Neuron (in vitro differentiated cells): ENCODE data around the gene TRIM66.

Experiments used
- H2AFZ ChIP-seq: one replicate; pipeline ENCODE4 v1.6.1; 2013; ENCODE audit warnings: low read depth, mild to moderate bottlenecking, inconsistent platforms, low read length, moderate library complexity
- H3K27me3 ChIP-seq: one replicate; pipeline ENCODE4 v1.6.1; 2013; ENCODE audit warnings: low read length; ENCODE audit not compliant: insufficient read depth
- H3K36me3 ChIP-seq: one replicate; pipeline ENCODE4 v1.6.1; 2013; ENCODE audit warnings: low read length; ENCODE audit not compliant: insufficient read depth
- H3K4me1 ChIP-seq: one replicate; pipeline ENCODE4 v1.6.1; 2013; ENCODE audit warnings: low read length; ENCODE audit not compliant: insufficient read depth
- H3K4me3 ChIP-seq: 2 replicates; pipeline ENCODE4 v1.5.1; 2013; ENCODE audit warnings: mild to moderate bottlenecking, low read length, moderate library complexity
- H3K9me3 ChIP-seq: one replicate; pipeline ENCODE4 v1.6.1; 2013; ENCODE audit warnings: low read length

Gene TRIM66

DNA sequence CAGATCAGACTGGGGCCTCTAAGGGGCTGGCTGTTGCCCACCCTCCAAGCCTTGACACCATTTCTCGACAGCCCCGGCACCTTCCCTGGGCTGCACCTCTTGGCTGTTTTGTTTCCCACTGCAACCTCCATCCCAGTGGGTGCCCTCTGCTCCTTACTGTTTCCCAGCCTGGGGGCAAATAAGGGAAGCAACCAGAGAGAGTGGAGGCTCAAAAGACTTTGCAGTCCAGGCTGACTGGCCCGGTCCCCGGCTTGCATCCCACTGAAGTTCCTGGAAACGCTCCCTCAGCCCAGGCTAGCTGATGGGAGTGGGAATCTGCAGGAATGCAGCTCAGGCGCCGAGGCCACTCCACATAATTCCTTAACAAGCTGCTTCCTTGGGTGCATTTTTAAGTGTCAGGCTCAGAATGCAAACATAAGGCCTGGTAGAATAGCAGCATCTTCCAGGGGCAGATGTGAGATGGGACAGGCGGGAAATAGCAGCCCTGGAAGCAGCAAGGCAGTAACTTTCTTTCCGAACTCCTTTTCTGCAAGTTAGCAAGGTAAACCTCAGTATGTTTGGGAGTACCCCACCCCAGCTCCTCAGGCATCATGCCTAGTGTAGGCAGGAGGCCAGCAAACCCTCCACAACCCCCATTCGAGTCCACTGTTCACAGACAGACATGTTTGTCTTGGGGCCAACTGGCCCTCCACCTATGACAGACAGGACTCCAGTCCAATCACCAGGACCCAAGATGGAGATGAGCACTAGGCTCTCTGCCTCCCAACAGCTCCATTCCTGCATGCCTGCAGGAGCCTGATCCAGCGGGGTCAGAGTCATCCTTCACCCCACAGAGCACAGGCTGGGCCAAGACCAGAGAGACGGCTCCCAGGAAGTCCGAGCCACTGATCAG, 39.4 kb upstream of the TRIM66 start:
- peaks cover 10% of the 10 kb centered on the region for H3K4me1 ChIP-seq
- H3K36me3 ChIP-seq: peaks cover 17% of the 10 kb centered on the region
- no peaks in the 10 kb centered on the region for H3K27me3 ChIP-seq
- H3K4me3 ChIP-seq: no peak overlapping the region
- H2AFZ ChIP-seq: no peak overlapping the region
- no peaks in the 10 kb centered on the region for H3K9me3 ChIP-seq

DNA sequence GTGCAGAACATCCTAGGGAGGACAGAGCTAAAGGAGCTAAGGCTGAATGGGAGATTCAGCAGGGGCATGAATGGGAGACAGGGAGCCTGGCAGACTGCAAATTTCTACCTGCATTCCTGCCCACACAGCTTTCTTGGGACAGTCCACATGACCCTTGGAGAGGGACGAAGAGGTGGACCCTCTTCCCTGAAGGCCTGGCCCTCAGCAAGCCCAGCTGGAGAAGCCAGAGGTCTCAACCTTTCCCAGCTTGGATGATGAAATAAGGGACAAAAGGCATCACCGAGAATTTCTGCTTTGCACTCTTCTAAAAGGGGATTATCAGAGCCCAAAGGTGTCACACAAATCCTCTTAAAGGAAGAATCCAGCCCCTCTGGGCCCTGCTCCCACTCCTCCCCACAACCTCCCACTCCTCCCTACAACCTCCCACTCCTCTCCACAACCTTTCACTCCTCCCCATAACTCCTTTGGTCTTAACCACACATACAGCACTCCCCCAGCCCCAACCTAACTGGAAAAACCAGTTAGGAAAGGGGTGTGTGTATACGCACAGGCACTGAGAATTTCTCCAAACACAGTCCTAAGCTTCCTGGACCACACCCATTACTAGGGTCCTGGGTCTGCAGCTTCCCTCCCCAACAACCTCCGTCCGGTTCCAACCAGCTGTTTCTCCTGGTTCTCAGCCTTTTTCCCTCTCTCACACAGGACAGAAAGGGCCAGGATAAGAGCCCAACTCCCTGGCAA, 38.6 kb upstream of the TRIM66 start:
- Histone ChIP-seq H3K9me3 (no peaks in the 10 kb centered on the region), H3K27me3 (no peaks in the 10 kb centered on the region), H3K36me3 (peaks cover 19% of the 10 kb centered on the region), H2AFZ (no peak overlapping the region), H3K4me1 (peaks cover 10% of the 10 kb centered on the region), H3K4me3 (no peak overlapping the region)

DNA sequence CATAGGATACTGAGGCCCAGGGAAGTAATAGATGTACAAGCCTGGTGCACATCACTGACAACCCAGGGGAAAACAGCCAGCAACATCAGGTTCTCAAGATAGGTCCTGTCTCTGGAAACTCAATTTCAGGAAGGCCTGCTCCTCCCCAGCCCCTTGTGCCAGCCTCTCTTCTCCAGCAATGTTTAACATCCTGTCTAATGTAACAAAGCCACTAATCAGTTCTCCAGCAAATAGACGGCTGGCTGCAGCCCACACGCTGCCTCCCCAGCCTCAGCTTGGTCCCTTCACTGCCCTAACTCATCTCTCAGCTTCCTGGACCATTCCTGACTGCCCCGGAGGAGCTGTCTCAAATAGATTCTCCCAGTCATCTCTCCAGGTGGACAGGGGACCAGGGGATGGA, 37.9 kb upstream of the TRIM66 start:
- peaks cover 10% of the 10 kb centered on the region for H3K4me1 ChIP-seq
- H3K4me3 ChIP-seq: no peak overlapping the region
- no peaks in the 10 kb centered on the region for H3K27me3 ChIP-seq
- H3K36me3 ChIP-seq: peaks cover 19% of the 10 kb centered on the region
- H3K9me3 ChIP-seq: no peaks in the 10 kb centered on the region
- H2AFZ ChIP-seq: no peak overlapping the region

DNA sequence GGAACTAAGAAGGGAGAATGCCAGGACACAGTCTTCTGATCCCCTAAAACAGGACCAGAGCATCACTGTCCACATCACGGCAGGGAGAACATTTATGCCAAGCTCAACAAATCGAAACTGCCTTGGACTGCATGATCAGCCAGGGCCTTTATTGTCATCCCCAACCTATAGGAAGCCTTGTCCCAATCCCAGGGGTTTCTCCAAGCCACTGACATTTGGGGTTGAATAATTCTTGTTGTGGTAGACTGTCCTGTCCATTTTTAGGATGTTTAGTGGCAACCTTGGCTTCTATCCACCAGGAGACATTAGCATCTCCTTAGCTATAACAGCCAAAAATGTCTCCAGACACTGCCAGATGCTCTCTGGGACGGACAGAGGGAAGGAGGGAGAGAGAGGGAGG, 37.3 kb upstream of the TRIM66 start:
- Histone ChIP-seq H3K36me3 (peaks cover 24% of the 10 kb centered on the region), H3K27me3 (no peaks in the 10 kb centered on the region), H3K4me3 (no peak overlapping the region), H3K9me3 (no peaks in the 10 kb centered on the region), H2AFZ (no peak overlapping the region), H3K4me1 (peaks cover 10% of the 10 kb centered on the region)

DNA sequence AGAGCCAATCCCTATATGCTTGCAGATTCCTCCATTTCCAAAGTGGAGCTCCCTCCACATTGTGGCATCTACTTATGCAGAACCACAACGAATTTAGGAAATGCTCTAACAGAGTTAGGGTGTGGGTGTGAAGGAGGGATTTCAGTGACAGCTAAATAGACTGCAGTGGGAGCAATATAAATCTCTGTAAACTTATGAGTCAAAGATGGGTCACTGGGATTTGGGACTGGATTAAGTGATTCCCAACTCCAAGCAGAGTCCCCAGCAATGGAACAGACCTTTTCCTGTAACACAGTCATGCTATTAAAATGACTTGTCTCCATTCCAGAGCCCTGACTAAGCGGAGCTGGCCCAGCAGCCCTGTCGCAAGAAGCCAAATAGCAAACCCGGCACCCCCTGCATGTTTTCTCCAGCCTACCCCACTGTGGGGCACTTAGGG, 36.8 kb upstream of the TRIM66 start:
- Histone ChIP-seq H3K4me3 (no peak overlapping the region), H3K9me3 (no peaks in the 10 kb centered on the region), H2AFZ (no peak overlapping the region), H3K27me3 (no peaks in the 10 kb centered on the region), H3K4me1 (peaks cover 10% of the 10 kb centered on the region), H3K36me3 (peaks cover 29% of the 10 kb centered on the region)

DNA sequence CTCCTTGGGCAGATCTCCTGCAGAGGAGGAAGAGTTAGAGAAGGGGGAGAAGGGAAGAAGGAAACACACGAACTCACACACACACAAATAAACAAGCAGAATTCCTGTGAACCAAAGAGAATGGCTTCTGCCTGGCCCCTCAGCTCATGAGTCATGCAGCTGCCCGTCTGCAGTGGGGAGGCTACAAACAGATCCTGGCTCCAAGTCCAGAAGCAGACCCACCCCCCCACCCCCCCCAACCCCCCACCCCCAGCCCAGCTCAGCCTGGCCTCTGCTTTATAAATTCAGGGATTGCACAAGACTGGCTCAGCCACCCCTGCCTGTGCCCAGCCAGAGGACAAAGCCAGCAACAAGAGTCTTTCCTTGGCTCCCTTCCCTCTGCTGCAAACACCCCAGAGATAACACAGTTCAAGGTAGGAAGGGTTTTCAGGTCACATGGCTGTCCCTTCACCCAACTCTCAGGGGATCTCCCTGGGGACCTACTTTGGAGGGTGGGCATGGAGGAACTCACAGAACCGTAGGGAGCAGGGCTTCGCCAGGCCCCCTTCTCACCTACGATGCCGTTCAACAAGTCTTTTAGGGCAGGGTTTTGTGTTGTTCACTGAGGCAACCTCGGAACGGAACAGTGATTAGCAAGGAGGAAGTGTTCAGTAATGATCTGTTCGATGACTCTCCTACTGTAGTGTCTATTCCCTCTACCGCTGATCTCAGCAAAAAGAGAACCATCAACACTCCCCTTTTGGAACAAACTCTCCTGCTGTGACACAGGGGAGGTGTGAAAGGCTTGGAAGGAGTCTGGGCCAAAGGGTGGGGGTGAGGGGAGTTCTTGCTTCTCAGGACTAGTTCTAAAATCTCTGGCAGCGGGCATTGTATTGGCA, 35.6 kb upstream of the TRIM66 start:
- Histone ChIP-seq H3K27me3 (no peaks in the 10 kb centered on the region), H3K4me3 (no peak overlapping the region), H3K9me3 (no peaks in the 10 kb centered on the region), H2AFZ (no peak overlapping the region), H3K36me3 (peaks cover 35% of the 10 kb centered on the region), H3K4me1 (peaks cover 10% of the 10 kb centered on the region)

DNA sequence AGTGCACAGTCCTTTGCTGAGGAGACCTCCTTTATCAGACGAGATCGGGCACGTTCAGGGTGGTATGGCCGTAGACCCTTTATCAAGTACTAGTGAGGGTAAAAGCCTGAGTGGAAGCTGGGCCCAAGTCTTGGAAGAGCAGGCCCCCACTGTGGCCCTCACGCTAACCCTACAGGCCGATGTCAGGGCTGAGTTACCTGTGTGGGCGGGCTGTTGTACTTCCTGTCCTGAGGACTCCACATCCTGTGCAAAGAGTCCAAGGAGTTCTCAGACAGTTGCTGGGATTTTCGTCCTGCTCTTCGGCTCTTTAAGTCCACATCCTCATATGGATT, 35.0 kb upstream of the TRIM66 start:
- H3K36me3 ChIP-seq: peaks cover 32% of the 10 kb centered on the region
- H3K4me3 ChIP-seq: no peak overlapping the region
- no peaks in the 10 kb centered on the region for H3K27me3 ChIP-seq
- H2AFZ ChIP-seq: no peak overlapping the region
- peaks cover 10% of the 10 kb centered on the region for H3K4me1 ChIP-seq
- no peaks in the 10 kb centered on the region for H3K9me3 ChIP-seq

DNA sequence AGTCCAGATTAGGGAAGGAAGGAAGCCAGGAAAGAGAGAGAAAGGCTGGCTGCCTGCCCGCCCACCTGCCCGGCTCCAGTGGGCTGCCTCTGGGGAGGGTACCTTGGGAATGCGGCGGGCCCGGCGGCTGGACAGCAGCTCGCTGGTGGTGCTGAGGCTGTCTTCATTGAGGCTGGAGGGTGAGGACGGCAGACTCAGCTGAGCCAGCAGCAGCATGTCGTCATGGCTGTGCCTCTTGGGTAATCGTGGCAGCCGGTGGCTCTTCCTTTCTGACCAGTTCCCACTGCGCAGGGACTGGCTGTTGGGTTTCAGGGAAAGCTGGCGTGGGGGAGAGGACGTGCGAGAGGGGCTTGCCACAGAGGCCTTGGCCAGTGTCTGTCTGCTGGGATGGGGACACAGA, 33.0 kb upstream of the TRIM66 start:
- Histone ChIP-seq H3K27me3 (no peaks in the 10 kb centered on the region), H3K36me3 (peaks cover 38% of the 10 kb centered on the region), H3K9me3 (no peaks in the 10 kb centered on the region), H3K4me1 (peaks cover 10% of the 10 kb centered on the region), H2AFZ (no peak overlapping the region), H3K4me3 (no peak overlapping the region)

DNA sequence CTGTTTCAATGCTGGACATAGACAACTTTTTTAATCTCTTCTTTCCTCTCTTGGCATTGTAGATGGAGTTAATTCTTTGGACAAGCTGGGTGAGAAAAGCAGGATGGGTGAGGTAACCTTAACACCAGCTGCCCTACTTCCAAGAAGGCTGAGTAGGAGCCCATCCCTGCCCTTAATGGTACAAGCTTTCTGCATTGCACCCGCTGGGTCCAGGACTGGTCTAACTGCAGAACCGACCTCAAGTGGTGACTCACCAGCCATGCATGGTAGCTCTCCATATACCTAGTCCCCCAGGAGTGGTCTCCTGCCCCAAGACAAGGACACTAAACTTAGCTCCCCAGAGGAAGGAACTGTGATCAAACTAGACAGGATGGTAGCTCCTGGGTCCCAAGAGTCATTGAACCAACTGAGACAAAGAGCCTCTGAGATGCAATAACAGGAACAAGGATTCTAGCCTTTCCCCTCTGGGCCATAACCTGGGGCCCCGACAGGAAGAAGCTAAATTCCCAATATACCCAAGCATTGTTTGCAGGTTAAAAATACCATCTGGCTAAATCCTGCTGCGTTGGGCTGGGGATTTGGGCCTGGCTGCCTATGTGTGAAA, 32.3 kb upstream of the TRIM66 start:
- no peak overlapping the region for H3K4me3 ChIP-seq
- H3K4me1 ChIP-seq: peaks cover 10% of the 10 kb centered on the region
- peaks cover 38% of the 10 kb centered on the region for H3K36me3 ChIP-seq
- H3K27me3 ChIP-seq: no peaks in the 10 kb centered on the region
- H3K9me3 ChIP-seq: no peaks in the 10 kb centered on the region
- H2AFZ ChIP-seq: no peak overlapping the region

DNA sequence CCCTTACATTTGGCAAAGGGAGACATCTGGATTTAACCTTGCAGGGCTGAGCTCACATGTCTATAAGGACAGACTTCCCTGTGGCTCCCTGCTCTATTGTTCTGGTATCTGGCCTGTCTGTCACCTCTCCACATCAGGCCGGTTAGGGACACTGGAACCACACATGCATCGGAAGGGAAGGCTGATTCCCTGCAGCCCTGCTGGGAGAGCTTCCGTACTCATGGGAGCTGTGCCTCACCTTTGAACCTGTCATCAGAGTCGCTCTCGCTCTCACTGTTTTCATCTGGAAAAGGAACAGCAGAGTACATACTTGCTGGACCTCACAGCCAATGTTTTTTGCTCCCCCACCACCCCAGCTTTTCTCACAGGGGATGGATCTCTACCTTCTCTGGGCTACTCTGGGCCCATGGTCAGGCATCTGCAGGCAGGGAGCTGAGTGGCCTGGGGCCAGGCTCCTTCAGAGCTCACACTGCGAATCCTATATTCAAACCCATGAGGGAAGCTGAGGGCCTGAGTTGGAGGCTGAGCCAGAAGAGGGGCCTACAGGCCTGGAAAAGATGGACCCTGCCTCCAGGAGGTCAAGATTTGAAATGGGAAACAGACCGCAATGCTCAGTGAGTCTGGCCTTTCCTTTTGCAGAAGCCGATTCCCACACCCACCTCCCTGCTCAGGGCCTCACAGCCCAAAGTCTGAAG, 31.4 kb upstream of the TRIM66 start:
- Histone ChIP-seq H3K4me3 (no peak overlapping the region), H3K36me3 (peaks cover 38% of the 10 kb centered on the region), H3K4me1 (peaks cover 10% of the 10 kb centered on the region), H3K9me3 (no peaks in the 10 kb centered on the region), H3K27me3 (no peaks in the 10 kb centered on the region), H2AFZ (no peak overlapping the region)

DNA sequence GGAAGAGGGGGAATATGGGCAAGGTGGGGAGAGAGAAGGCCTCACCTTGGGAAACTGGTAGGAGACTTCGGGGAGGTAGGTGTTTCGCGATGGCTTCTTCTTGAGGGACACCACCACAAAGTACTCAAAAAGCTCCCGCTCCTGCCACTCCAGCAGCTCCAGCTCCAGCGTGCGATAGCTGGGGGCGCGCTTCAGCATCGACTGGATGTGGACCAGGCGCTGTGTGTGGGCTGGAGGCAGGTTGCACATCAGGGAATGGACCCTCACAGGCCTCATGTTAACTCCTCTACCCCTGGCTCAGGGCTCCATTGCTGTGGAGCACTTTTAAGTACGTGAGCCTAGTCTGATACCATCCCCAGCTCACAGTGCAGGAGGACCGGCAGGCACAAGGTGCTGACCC, 30.0 kb upstream of the TRIM66 start:
- Histone ChIP-seq H3K9me3 (no peaks in the 10 kb centered on the region), H3K4me1 (peaks cover under 1% of the 10 kb centered on the region), H3K4me3 (no peak overlapping the region), H3K27me3 (no peaks in the 10 kb centered on the region), H2AFZ (no peak overlapping the region), H3K36me3 (peaks cover 43% of the 10 kb centered on the region)

DNA sequence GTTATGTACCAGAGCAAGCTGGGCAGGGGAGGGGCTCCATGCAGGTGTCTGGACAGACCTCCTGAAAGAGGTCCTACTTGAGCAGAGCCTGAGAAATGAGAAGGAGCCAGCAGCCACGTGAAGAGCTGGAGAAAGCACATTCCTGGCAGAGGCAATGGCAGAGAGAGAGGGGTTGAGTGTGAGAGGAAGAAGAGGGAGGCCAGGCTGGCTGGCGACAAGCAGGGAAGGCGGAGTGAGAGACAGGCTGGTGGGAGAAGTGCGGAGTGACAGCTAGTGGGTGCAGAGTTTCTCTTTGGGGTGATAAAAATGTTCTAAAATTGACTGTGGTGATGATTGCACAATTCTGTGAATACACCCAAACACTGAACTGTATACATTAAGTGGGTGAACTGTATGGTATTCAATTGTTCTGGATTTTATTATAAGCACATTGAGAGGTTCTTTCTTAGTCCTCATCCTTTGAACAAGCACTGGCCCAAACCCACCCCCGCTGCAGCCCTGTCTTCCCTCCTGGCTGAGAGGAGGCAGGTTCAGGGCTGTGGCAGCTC, 29.5 kb upstream of the TRIM66 start:
- H3K4me1 ChIP-seq: no peaks in the 10 kb centered on the region
- H3K4me3 ChIP-seq: no peak overlapping the region
- no peaks in the 10 kb centered on the region for H3K27me3 ChIP-seq
- no peaks in the 10 kb centered on the region for H3K9me3 ChIP-seq
- no peak overlapping the region for H2AFZ ChIP-seq
- peaks cover 43% of the 10 kb centered on the region for H3K36me3 ChIP-seq
